ENCODE results near the gene LITAF.

GRCh38 chr16:11570806-11571205, 15.9 kb downstream of the LITAF start:
- TF ChIP-seq EZH2 (IDR thresholded peaks at IDR 0.05; ENCODE audit: insufficient read depth, poor library complexity, severe bottlenecking) = no peak
- no peak for TF ChIP-seq EZH2phosphoT487 (IDR thresholded peaks at IDR 0.05; ENCODE audit: insufficient read depth, low read depth)
